ENCODE data around the gene ATRIP. TPM values are rescaled to one million over a fixed set of nuclear protein-coding genes. Genes with fewer than 3 reads are reported as not detected.
A peak's percentile ranks its signal among the peaks of the same experiment; 100 is the strongest.

Gene ATRIP
- polyA plus RNA-seq, 1 donor (not counting 4 experiments of a cell fraction or from before 2014, with no cell fraction given), result 9.7 TPM

GRCh38 chr3:48428088-48428571, 18.4 kb upstream of the ATRIP start:
- Histone ChIP-seq H2AFZ (ENCODE audit: control insufficient read depth, low read length) (no peak overlapping the region), H3K27ac (ENCODE audit: control insufficient read depth, insufficient read depth, low read length) (peak overlapping the region; percentile 69), H3K9me1 (ENCODE audit: control insufficient read depth, extremely low read depth, insufficient read depth, low read length) (no peaks in the 10 kb centered on the region), H4K20me1 (ENCODE audit: control insufficient read depth, extremely low read depth, insufficient read depth, low read length) (peaks cover 13% of the 10 kb centered on the region), H3K4me3 (ENCODE audit: control insufficient read depth in 2 of 3, extremely low read depth in 1 of 3, insufficient read depth in 2 of 3, low read depth in 1 of 3, low read length in 3 of 3) (peak overlapping the region; percentile 63 to 67 (median 66)), H3K36me3 (ENCODE audit: control insufficient read depth in 2 of 2, extremely low read depth in 1 of 2, insufficient read depth in 2 of 2, low read length in 2 of 2) (peaks cover 14 to 30% of the 10 kb centered on the region in 2 experiments), H3K4me2 (ENCODE audit: control insufficient read depth, extremely low read depth, insufficient read depth, low read depth, low read length) (peak overlapping the region; percentile 99), H3K9ac (ENCODE audit: control insufficient read depth, extremely low read depth, insufficient read depth, low read length) (peak overlapping the region; percentile 79), H3K9me3 (ENCODE audit: control insufficient read depth, low read depth, low read length) (no peaks in the 10 kb centered on the region), H3K79me2 (ENCODE audit: control insufficient read depth, insufficient read depth, low read length) (peaks cover 60% of the 10 kb centered on the region), H3K27me3 (ENCODE audit: control insufficient read depth, extremely low read depth, insufficient read depth, low read length) (no peaks in the 10 kb centered on the region), H3K4me1 (ENCODE audit: control insufficient read depth, extremely low read depth, insufficient read depth, low read length) (peaks cover 67% of the 10 kb centered on the region)
- dilution Hi-C loops (cut with MboI; ENCODE audit: extremely low pct_ligation_motif_present, low sequenced_read_pairs), result loop anchor here (25.0 kb wide), 1 partner anchor 166 kb away; no protein-coding TSS in a partner anchor
- DNase-seq (ENCODE audit: low read depth, low spot score) (no peak), FAIRE-seq (no peak)
- TF ChIP-seq CTCF (optimal IDR thresholded peaks at IDR 0.05 in 1 of 3, IDR thresholded peaks at IDR 0.05 in 1 of 3, conservative IDR thresholded peaks at IDR 0.05 in 1 of 3; ENCODE audit: extremely low read depth in 1 of 3, insufficient read depth in 2 of 3, low read length in 3 of 3), result no peak

- DNase-seq (ENCODE audit: low read depth, low spot score) (no peak), FAIRE-seq (no peak)
- no peaks in the 10 kb centered on the region for H3K9me1 ChIP-seq (ENCODE audit: control insufficient read depth, extremely low read depth, insufficient read depth, low read length)
- peak overlapping the region; percentile 79 for H3K9ac ChIP-seq (ENCODE audit: control insufficient read depth, extremely low read depth, insufficient read depth, low read length)
- H4K20me1 ChIP-seq (ENCODE audit: control insufficient read depth, extremely low read depth, insufficient read depth, low read length), result peaks cover 11% of the 10 kb centered on the region
- H3K4me2 ChIP-seq (ENCODE audit: control insufficient read depth, extremely low read depth, insufficient read depth, low read depth, low read length), result peak overlapping the region; percentile 99
- peaks cover 73% of the 10 kb centered on the region for H3K4me1 ChIP-seq (ENCODE audit: control insufficient read depth, extremely low read depth, insufficient read depth, low read length)
- H3K4me3 ChIP-seq (ENCODE audit: control insufficient read depth in 2 of 3, extremely low read depth in 1 of 3, insufficient read depth in 2 of 3, low read depth in 1 of 3, low read length in 3 of 3), result peak overlapping the region; percentile 63 to 67 (median 66)
- no peaks in the 10 kb centered on the region for H3K9me3 ChIP-seq (ENCODE audit: control insufficient read depth, low read depth, low read length)
- H3K36me3 ChIP-seq (ENCODE audit: control insufficient read depth in 2 of 2, extremely low read depth in 1 of 2, insufficient read depth in 2 of 2, low read length in 2 of 2), result peaks cover 11 to 29% of the 10 kb centered on the region in 2 experiments
- dilution Hi-C loops (cut with MboI; ENCODE audit: extremely low pct_ligation_motif_present, low sequenced_read_pairs), result loop anchor here (25.0 kb wide), 1 partner anchor 166 kb away; no protein-coding TSS in a partner anchor
- H3K27me3 ChIP-seq (ENCODE audit: control insufficient read depth, extremely low read depth, insufficient read depth, low read length), result no peaks in the 10 kb centered on the region
- H3K79me2 ChIP-seq (ENCODE audit: control insufficient read depth, insufficient read depth, low read length), result peaks cover 54% of the 10 kb centered on the region
- H2AFZ ChIP-seq (ENCODE audit: control insufficient read depth, low read length), result no peak overlapping the region
- peak overlapping the region; percentile 83 for H3K27ac ChIP-seq (ENCODE audit: control insufficient read depth, insufficient read depth, low read length)
- TF ChIP-seq CTCF (optimal IDR thresholded peaks at IDR 0.05 in 1 of 3, IDR thresholded peaks at IDR 0.05 in 1 of 3, conservative IDR thresholded peaks at IDR 0.05 in 1 of 3; ENCODE audit: extremely low read depth in 1 of 3, insufficient read depth in 2 of 3, low read length in 3 of 3), result no peak
- TF ChIP-seq EZH2 (IDR thresholded peaks at IDR 0.05; ENCODE audit: low read length), result no peak
Measured at GRCh38 chr3:48428572-48429316, 17.8 kb upstream of the ATRIP start.
